ENCODE measurements around the gene SHISA8. TPM values are rescaled to one million over a fixed set of nuclear protein-coding genes. Genes with fewer than 3 reads are reported as not detected.

SHISA8 gene
- total and polyA plus RNA-seq, 10 of the 15 experiments (the other 5 are each of a cell fraction or from before 2014, with no cell fraction given), result 0.06 to 10.1 (median 0.25) TPM

- WGBS (ENCODE audit: insufficient coverage, insufficient replicate concordance, low lambda C conversion rate, missing lambda C conversion rate), result 60% methylated on average over 5 of the region's 5 CpGs
- no peaks in the 10 kb centered on the region for H3K79me2 ChIP-seq (ENCODE audit: control insufficient read depth, insufficient read depth, low read length)
- BruUV-seq (replicated peaks), result no TSS peak
- ChIA-PET POLR2A (interaction anchor here (0.5 kb wide), 1 partner anchor 456 kb away, joined by 8 read pairs; no protein-coding TSS in a partner anchor), RAD21 (ENCODE audit: unreplicated experiment) (interaction anchor here (1.1 to 1.5 kb wide), 2 partner anchors 99 to 149 kb away, joined by 3 to 4 read pairs; no protein-coding TSS in a partner anchor), CTCF (interaction anchor here (1.1 to 6.3 kb wide), 3 partner anchors 12 to 509 kb away, joined by 3 to 57 read pairs (median 5); no protein-coding TSS in a partner anchor), SMC1A (ENCODE audit: uncharacterized antibody, unreplicated experiment) (interaction anchor here (1.5 to 5.1 kb wide), 2 partner anchors 15 to 147 kb away, joined by 6 to 33 read pairs; no protein-coding TSS in a partner anchor)
- FAIRE-seq, result no peak
- TF ChIP-seq NR2F1 (conservative IDR thresholded peaks at IDR 0.05) (no peak), ATF7 (IDR thresholded peaks at IDR 0.05; ENCODE audit: low read depth) (no peak)
- H3K4me3 ChIP-seq, result no peak overlapping the region
- H3K9ac ChIP-seq (ENCODE audit: control insufficient read depth, insufficient read depth, low read length), result no peak overlapping the region
- intact Hi-C loops (cut with micrococcal nuclease; ENCODE audit: unreplicated experiment), result loop anchor here (10.0 kb wide), 1 partner anchor 511 kb away; no protein-coding TSS in a partner anchor
- in situ Hi-C loops (cut with MboI), result no loop called here
- no peak for ATAC-seq
- H3K4me2 ChIP-seq (ENCODE audit: control insufficient read depth, insufficient read depth), result no peak overlapping the region
- no peaks in the 10 kb centered on the region for H3K36me3 ChIP-seq (ENCODE audit: control insufficient read depth in 2 of 2, insufficient read depth in 2 of 2, low read length in 1 of 2)
- H3K27me3 ChIP-seq (replicated peaks in 1 of 2; ENCODE audit: control insufficient read depth in 2 of 2, insufficient read depth in 2 of 2, low read length in 1 of 2), result no peaks in the 10 kb centered on the region
- DNase-seq (ENCODE audit: low read depth, low spot score), result no peak
- no peaks in the 10 kb centered on the region for H3K9me3 ChIP-seq (replicated peaks; ENCODE audit: control insufficient read depth, insufficient read depth, low read length)
- H3K27ac ChIP-seq (ENCODE audit: control insufficient read depth, insufficient read depth), result no peak overlapping the region
- no peak overlapping the region for H2AFZ ChIP-seq (ENCODE audit: control insufficient read depth, low read depth, low read length)
- H3K4me1 ChIP-seq (ENCODE audit: control insufficient read depth, insufficient read depth, low read length), result peaks cover 7% of the 10 kb centered on the region; the same call in 1 of the 2 replicates
- no peaks in the 10 kb centered on the region for H4K20me1 ChIP-seq (ENCODE audit: control insufficient read depth, insufficient read depth)
These were observed 49.2 kb upstream of the SHISA8 start for GRCh38 chr22:41964112-41964491.

DNA sequence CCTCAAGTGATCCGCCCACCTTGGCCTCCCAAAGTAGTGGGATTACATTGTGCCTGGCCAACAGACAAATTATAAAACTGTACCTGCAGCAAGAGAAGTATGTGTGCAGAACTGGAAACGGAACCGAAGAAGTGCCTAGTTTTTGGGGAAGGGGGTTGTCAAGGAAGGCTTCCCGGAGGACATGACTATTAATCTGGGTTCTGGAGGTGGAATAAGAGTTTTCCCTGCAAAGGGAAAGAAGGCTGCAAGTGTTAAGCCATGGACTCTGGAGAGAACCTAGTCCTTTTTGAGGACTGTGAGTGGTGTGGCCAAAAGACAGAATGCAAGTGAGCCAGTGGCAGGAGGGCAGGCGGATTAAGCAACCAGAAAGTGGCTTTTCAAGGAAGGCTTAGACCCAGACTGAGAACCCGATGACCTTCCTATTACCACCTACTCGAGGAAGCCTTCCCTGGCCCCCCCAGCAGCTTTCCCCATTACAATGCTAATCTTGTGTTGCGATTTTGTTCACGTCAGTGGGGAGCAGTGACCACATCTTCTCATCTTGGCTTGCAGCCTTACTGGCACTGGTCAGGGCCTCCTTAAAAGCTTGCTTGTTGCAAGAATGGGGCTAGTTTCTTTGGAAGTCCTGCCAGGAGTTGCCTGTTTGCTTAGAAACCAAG lies 48.7 kb upstream of the SHISA8 start:
- no peak overlapping the region for H3K27ac ChIP-seq (ENCODE audit: control insufficient read depth, insufficient read depth)
- WGBS (ENCODE audit: insufficient coverage, insufficient replicate concordance, low lambda C conversion rate, missing lambda C conversion rate), result 60% methylated on average over 9 of the region's 9 CpGs
- RAD21 ChIA-PET (ENCODE audit: unreplicated experiment), result interaction anchor here (1.1 to 1.5 kb wide), 3 partner anchors 98 to 149 kb away, joined by 3 to 4 read pairs (median 3); partner anchors contain the start of gene NDUFA6
- no peaks in the 10 kb centered on the region for H3K27me3 ChIP-seq (replicated peaks in 1 of 2; ENCODE audit: control insufficient read depth in 2 of 2, insufficient read depth in 2 of 2, low read length in 1 of 2)
- BruUV-seq (replicated peaks), result no TSS peak
- in situ Hi-C loops (cut with MboI), result no loop called here
- no peak for FAIRE-seq
- ATAC-seq, result no peak
- H3K9ac ChIP-seq (ENCODE audit: control insufficient read depth, insufficient read depth, low read length), result no peak overlapping the region
- POLR2A ChIA-PET, result interaction anchor here (0.6 kb wide), 1 partner anchor 15 kb away, joined by 3 read pairs; no protein-coding TSS in a partner anchor
- intact Hi-C loops (cut with micrococcal nuclease; ENCODE audit: unreplicated experiment), result loop anchor here (10.0 kb wide), 1 partner anchor 511 kb away; no protein-coding TSS in a partner anchor
- no peak for TF ChIP-seq RCOR1 (conservative IDR thresholded peaks at IDR 0.05; ENCODE audit: low read depth, low read length)
- TF ChIP-seq ZZZ3 (IDR thresholded peaks at IDR 0.05; ENCODE audit: control insufficient read depth, insufficient read length, low read depth), result no peak
- no peak for TF ChIP-seq FOXK2 (IDR thresholded peaks at IDR 0.05)
- TF ChIP-seq SPI1 (IDR thresholded peaks at IDR 0.05; ENCODE audit: borderline replicate concordance, insufficient read depth, low read depth, low read length), result no peak
- TF ChIP-seq FOXM1 (IDR thresholded peaks at IDR 0.05; ENCODE audit: low read depth, low read length), result no peak
- TF ChIP-seq ZNF622 (IDR thresholded peaks at IDR 0.05), result no peak
- no peak for TF ChIP-seq CREB1 (IDR thresholded peaks at IDR 0.05; ENCODE audit: low read depth)
- TF ChIP-seq CHD4 (IDR thresholded peaks at IDR 0.05), result no peak
- no peak for TF ChIP-seq CHD2 (IDR thresholded peaks at IDR 0.05; ENCODE audit: borderline replicate concordance, low read depth, low read length)
- TF ChIP-seq RB1 (IDR thresholded peaks at IDR 0.05; ENCODE audit: borderline replicate concordance), result no peak
- no peak for DNase-seq (ENCODE audit: low read depth, low spot score)
- H3K36me3 ChIP-seq (ENCODE audit: control insufficient read depth in 2 of 2, insufficient read depth in 2 of 2, low read length in 1 of 2), result no peaks in the 10 kb centered on the region
- CTCF ChIA-PET, result interaction anchor here (1.6 to 6.3 kb wide), 4 partner anchors 12 to 147 kb away, joined by 3 to 57 read pairs (median 4); no protein-coding TSS in a partner anchor
- no peak overlapping the region for H3K4me2 ChIP-seq (ENCODE audit: control insufficient read depth, insufficient read depth)
- no peak overlapping the region for H2AFZ ChIP-seq (ENCODE audit: control insufficient read depth, low read depth, low read length)
- H3K79me2 ChIP-seq (ENCODE audit: control insufficient read depth, insufficient read depth, low read length), result no peaks in the 10 kb centered on the region
- H3K9me3 ChIP-seq (replicated peaks; ENCODE audit: control insufficient read depth, insufficient read depth, low read length), result no peaks in the 10 kb centered on the region
- H3K4me1 ChIP-seq (ENCODE audit: control insufficient read depth, insufficient read depth, low read length), result peaks cover 7% of the 10 kb centered on the region; the same call in 1 of the 2 replicates
- SMC1A ChIA-PET (ENCODE audit: uncharacterized antibody, unreplicated experiment), result interaction anchor here (1.5 to 5.1 kb wide), 2 partner anchors 15 to 148 kb away, joined by 6 to 33 read pairs; no protein-coding TSS in a partner anchor
- H4K20me1 ChIP-seq (ENCODE audit: control insufficient read depth, insufficient read depth), result no peaks in the 10 kb centered on the region
- no peak overlapping the region for H3K4me3 ChIP-seq
